NCI-H2227 (cell line): ENCODE data around the gene METTL17.
A peak's percentile ranks its signal among the peaks of the same experiment; 100 is the strongest.
"Not testable (repeated sequence)": the region's sequence is repeated elsewhere in the genome, so short reads cannot be mapped to it uniquely, and the experiment has no call there.

Experiments used
- DNase-seq: peaks from one replicate; lab custom pipeline; 2025; ENCODE audit not compliant: unreplicated experiment; lab: John Stamatoyannopoulos, UW

The METTL17 gene

GRCh38 chr14:21023817-21024584 is 34.2 kb downstream of the METTL17 start:
- DNase-seq = no peak

DNA sequence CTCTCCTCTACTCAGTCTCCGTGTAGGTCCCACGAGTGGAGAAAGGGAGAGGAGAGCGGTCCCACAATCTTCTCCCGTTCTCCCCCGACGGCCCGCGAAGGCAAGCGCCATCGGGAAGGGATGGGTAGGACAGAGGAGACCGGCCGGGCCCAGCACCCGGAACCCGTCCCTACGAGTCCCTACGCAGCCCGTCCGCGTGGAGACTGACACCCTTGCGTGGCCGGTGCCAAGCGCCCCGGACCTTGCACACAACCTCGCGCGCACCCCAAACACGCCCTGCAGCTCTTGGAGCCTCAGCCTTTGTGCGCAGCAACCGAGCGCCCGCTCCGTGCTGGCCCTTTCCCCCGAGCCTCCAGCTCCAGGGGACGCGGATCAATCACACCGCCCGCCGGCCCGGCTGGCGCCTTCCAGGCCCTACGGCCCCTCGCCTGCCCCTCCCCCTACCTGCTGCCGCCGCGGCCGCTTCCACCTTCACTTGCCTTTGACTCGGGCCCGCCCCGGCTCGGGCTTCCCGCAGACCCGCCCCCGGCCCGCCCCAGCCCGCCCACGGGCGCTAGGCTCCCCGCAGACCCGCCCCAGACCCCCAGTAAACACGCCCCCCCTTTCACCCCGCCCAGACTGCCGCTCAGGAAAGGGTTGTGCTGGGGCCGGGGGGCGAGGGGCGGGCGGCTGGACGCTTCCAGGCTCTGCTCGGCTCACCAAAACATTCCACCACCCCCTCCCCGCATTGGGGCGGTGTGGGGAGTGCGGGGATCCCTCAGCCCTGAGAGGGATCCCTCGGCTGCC is 35.0 kb downstream of the METTL17 start, which contains the start of gene NDRG2:
NDRG2 (minus strand) TSS at position 477 of the 786 bp plus-strand sequence. CDS start 1,746 bp downstream, outside the sequence.
- peak; percentile 82 for DNase-seq

DNA sequence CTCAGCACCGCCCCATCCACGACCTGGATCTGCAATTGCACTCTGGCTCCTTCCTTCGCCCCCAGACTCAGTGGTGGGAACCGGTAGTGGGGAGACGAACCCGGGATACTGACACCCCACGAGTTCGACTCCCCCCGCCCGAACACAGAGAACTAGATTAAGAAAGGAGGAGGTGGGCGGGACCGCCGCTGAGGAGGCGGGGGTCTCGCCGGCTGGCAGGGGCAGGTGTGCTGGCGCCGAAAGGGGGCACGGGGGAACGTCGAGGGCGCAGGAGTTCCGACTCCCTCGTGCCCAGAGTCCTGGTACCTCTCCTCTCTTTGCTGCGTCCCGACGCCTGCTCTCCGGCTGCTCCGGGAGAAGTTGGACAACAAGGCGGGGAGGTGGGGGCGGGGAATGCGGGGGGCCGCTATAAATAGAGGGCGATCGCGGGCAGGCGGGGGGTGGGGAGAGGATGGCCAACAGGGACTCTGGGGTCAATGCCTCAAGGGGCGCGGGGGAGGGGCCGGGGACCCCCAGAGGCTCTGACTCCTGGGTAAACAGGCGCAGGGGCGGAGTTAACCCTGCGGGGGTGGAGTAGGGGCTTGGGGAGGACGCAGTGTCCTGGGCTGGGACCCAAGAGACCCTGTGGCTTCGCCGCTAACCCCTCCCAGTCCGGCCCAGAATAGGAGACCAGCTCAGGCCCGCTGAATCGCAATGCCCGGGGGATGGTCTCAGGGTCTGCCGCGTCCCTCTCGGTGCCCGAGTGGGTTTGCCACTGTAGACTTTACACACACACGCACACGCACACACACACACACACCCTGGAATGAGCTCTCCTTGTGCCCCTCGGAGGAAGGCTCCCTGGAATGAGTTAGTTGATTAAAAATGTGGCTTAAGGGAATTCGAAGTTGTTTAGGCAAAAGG is 35.8 kb downstream of the METTL17 start:
- DNase-seq = peak; percentile 53

DNA sequence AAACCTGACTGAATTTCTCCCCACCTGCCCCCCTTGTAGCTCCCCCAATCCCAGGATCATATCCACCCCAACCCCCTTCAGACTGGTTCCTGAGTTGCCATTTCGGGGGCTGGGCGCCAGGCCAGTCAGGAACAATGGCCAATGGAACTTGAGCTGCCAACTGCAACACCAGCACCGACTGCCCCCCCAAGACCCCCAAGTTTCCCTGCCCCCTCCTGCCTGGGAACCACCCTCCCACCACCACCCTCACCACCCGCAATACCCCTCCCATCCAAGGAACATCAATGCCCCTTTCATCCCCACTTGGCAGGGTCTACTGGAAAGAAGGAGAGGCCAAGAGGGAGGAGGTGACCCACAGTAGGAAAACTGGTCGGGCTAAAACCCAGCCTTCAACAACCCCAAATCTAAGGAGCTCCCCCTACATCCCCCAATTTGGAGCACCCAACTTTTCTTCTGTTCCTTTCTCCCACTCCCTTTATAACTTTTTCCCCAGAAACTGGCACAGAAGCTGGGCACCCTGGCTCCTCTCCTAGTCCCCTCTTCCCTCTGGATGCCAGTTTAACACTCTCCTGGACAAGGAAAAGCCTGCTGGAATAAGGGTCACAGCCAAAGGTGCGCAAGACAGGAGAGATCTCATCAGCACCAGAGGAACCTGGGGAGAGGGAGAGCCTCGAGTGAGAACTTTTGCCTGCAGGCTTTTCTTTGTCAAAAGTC is 36.7 kb downstream of the METTL17 start:
- no peak for DNase-seq

GRCh38 chr14:21026988-21027315 is 37.2 kb downstream of the METTL17 start:
- DNase-seq = no peak

DNA sequence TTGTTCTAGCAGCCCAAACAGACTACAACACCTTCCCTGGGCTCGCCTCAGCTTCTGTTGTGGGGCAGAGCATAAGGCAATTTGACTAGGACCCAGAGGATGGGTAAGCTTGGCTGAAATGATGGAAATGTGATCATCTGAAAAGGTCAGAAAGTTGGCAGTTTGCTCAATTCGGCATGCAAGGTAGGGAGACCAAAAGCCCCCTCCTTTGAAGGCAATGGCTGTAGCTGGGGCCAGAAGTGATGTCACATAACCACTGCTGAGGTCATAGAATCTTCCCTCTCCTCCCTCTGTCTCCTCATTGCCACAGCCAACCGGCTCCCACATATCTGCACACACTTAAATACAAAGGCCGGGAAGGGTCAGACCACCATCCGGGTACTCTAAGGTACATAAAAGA is 40.1 kb downstream of the METTL17 start, which contains the start of gene TPPP2:
TPPP2 (plus strand) TSS at position 301 of the 400 bp plus-strand sequence. CDS start 365 bp downstream, outside the sequence.
- DNase-seq = no peak

- no peak for DNase-seq
Measured at GRCh38 chr14:21030531-21030930, 40.8 kb downstream of the METTL17 start.

GRCh38 chr14:21032326-21033132 is 42.7 kb downstream of the METTL17 start:
- DNase-seq = no peak

DNA sequence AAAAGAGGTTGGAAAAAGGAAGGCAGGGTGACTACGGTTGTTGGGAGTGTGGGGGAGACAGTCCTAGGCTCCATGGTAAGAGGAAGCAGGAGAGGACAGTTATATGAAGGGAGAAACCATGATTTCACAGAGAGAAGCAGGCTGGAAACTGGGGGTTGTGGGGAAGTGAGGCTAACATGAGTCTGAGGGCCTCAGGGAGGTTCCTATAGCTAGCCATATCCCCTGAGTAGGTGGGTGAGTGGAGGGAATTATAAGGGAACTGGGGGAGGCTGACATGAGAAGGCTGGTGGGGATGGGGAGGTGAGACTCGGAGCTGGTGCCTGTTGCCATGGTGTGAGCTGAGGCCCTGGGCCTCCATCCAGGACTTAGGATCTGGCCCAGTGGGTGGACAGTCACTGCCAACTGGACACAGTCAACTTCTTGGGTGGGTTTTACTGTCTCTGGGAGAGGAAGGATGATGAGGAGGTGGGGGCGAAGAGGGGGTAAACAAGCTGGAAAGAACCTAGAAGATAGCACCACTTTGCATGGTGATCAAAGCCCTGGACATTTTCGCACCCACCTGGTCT is 43.4 kb downstream of the METTL17 start:
- no peak for DNase-seq

GRCh38 chr14:21034707-21035106 is 44.9 kb downstream of the METTL17 start, which contains the start of gene RNASE13:
TSS of gene RNASE13 (minus strand) at chr14:21034807. CDS start at chr14:21034288, 519 bp downstream.
- DNase-seq = no peak

DNA sequence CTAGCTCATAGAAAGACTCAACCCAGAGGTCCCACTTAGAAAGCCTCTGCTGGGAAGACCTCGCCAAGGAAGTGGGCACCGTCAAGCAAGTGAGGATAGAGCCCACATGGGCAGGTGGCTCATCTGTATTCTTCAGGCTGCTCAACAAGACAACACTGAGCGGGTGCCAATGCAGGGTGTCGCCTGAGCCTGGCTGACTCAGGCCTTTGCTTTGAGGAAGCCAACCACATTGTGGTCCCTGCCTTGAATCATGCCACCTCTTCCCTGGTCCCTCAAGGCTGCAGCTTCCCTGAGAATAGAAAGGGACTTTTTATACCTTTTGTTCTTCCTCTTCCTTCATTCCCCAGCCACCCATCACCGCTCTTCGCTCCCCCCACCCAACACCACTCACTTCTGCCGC is 47.0 kb downstream of the METTL17 start:
- no peak for DNase-seq

GRCh38 chr14:21037156-21037555 is 47.4 kb downstream of the METTL17 start:
- DNase-seq = no peak

DNA sequence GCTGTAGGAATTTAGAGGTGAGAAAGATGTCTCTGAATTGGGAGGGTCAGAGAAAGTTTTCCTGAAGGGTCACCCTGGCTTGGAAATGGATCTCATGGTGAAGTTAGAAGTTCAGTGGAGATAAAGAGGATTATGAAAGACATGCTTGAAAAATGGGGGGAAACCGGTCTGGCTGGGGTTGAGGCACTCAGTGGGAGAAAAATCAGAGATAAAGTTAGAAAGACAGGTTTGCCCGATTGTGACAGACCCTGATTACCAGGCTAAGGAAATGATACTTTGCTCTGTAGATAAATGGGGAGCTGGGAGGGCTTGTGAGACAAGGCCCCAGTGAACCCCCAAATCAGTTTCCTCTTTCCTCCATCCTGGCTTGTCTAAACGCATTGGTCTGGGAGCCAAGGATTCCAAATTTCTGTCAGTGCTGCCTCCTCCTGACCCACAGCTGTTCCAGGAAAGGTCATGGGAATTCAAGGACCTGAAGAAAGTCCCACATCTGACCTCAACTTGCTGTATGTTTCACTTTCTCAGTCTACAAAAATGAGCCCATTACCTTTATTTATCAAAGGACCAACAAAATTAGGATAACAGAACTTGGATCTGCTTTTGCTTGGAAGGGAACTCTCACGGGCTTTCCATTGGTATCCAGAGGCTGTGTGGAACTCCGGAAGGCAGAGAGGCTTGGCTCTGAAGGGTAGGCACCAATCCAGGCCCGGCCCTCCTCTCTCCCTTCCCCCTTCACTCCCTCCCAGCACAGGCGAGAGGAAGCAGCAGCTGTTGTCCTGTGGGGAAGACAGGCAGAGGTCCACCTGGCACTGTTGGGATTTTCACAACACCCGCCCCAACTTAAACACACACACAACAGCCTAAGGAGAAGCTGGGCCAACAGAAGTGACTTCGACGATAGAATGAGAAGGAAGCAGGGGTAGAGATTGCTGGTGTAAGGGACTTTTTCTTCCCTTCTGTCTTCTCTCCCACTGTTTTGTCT is 49.0 kb downstream of the METTL17 start:
- peak; percentile 47 for DNase-seq

DNA sequence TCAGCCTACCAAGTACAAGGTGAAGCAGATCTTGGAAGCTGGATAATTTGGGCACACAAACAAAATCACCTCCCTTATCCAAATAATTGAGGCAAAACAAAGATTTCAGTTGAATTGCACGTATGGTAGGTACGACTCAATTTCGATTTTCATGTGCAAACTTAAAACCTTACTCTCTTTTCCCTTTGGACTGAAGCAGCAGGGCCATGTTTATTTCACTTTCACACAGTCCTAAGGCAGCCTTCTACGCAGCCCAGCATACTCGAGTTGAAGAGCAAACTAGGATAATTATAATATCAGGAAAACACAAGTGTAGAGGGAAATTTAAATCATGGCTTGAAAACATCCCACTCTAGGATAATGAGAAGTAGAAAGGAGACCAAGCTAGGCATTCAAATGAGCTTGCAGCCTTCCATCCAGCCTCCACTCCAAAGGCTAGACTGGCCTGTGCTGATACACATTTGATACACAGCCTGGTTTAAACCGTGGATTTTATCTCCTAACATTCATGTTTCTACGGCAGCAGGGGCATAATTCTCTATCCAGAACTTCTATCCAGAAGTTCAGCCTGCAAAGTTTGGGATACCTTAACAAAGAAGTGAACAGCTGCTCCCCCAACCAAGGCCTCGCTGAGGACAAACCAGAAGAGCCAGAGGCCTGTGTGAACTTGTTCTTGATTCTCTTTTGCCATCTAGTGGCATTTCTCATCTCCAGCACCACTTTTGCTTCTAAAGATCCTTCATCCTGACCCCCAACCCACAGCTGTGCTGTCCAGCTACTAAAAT is 50.0 kb downstream of the METTL17 start:
- DNase-seq = peak; percentile 48

GRCh38 chr14:21040370-21040925 is 50.7 kb downstream of the METTL17 start:
- DNase-seq = no peak

DNA sequence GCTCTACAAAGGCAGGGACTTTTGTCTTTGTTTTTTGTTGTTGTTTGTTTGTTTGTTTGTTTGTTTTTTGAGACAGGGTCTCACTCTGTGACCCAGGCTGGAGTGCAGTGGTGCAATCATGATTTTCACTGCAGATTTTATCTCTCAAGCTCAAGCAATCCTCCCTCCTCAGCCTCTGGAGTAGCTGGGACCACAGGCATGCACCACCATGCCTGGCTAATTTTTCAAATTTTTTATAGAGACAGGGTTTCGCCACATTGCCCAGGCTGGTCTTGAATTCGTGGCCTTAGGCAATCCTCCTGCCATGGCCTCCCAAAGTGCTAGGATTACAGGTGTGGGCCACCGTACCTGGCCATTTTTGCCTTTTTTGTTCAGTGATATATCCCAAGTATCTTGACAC is 51.2 kb downstream of the METTL17 start:
- not testable (repeated sequence) for DNase-seq
